GM23338 (cell line): Measurements from ENCODE around the gene HOXA3. TPM values are rescaled to one million over a fixed set of nuclear protein-coding genes. Genes with fewer than 3 reads are reported as not detected.

Experiments
- ATAC-seq: fragments of 200-7000 bp; cut with Tn5 transposase; 3 replicates; pipeline ENCODE4 v1.9.1; 2020
- DNase-seq: peaks from one replicate; pipeline ENCODE4 v3.0.0-alpha.2; 2015; ENCODE audit warnings: low spot score
- H2AFZ ChIP-seq: fragments of 200-600 bp; sonication (generic); 2 replicates; pipeline ENCODE4 v1.8.0; 2016; ENCODE audit warnings: antibody characterized with exemption, mild to moderate bottlenecking, moderate library complexity
- H3F3A ChIP-seq: fragments of 200-600 bp; sonication (generic); replicated peaks from 2 replicates; pipeline ENCODE4 v1.8.0; 2017; ENCODE audit warnings: antibody characterized with exemption, mixed run types, low read depth
- H3K27ac ChIP-seq: fragments of 200-600 bp; sonication (generic); 2 replicates; pipeline ENCODE4 v1.6.1; 2016; ENCODE audit warnings: low read depth
- H3K27me3 ChIP-seq: fragments of 200-600 bp; sonication (generic); 2 replicates; pipeline ENCODE4 v1.8.0; 2016; ENCODE audit warnings: mild to moderate bottlenecking, mixed run types, moderate library complexity; ENCODE audit not compliant: insufficient read depth
- H3K36me3 ChIP-seq: fragments of 200-600 bp; sonication (generic); 2 replicates; pipeline ENCODE4 v1.8.0; 2016; ENCODE audit warnings: mild to moderate bottlenecking; ENCODE audit not compliant: insufficient read depth
- H3K4me1 ChIP-seq: fragments of 200-600 bp; sonication (generic); 2 replicates; pipeline ENCODE4 v1.8.0; 2016; ENCODE audit warnings: mild to moderate bottlenecking, moderate library complexity; ENCODE audit not compliant: insufficient read depth
- H3K4me2 ChIP-seq: fragments of 200-600 bp; sonication (generic); 2 replicates; pipeline ENCODE4 v1.7.1; 2017; ENCODE audit warnings: mixed run types
- H3K4me3 ChIP-seq: fragments of 200-600 bp; sonication (generic); 2 replicates; pipeline ENCODE4 v1.6.1; 2016; ENCODE audit warnings: mixed run types
- H3K79me2 ChIP-seq: fragments of 200-600 bp; sonication (generic); replicated peaks from 2 replicates; pipeline ENCODE4 v1.8.0; 2017; ENCODE audit warnings: mild to moderate bottlenecking; ENCODE audit not compliant: insufficient read depth
- H3K9me2 ChIP-seq: fragments of 200-600 bp; sonication (generic); 2 replicates; pipeline ENCODE4 v1.8.0; 2017; ENCODE audit not compliant: insufficient read depth
- H4K20me1 ChIP-seq: fragments of 200-600 bp; sonication (generic); replicated peaks from 2 replicates; pipeline ENCODE4 v1.8.0; 2017; ENCODE audit warnings: mild to moderate bottlenecking; ENCODE audit not compliant: insufficient read depth
- H3K27ac Mint-ChIP-seq: 2 replicates; pipeline ENCODE4 v1.8.0; 2020; ENCODE audit warnings: inconsistent platforms, mild to moderate bottlenecking, moderate library complexity, mixed read lengths
- H3K27me3 Mint-ChIP-seq: 3 replicates; pipeline ENCODE4 v1.8.0; 2022; ENCODE audit warnings: low read depth, mild to moderate bottlenecking, moderate library complexity, mixed read lengths, inconsistent platforms; ENCODE audit not compliant: insufficient read depth, poor library complexity
- H3K36me3 Mint-ChIP-seq: 3 replicates; pipeline ENCODE4 v1.8.0; 2021; ENCODE audit warnings: low read depth, mild to moderate bottlenecking, inconsistent platforms, moderate library complexity, mixed read lengths
- H3K4me1 Mint-ChIP-seq: 3 replicates; pipeline ENCODE4 v1.8.0; 2020; ENCODE audit warnings: mild to moderate bottlenecking, inconsistent platforms, mixed read lengths
- H3K4me3 Mint-ChIP-seq: 3 replicates; pipeline ENCODE4 v1.8.0; 2021; ENCODE audit warnings: moderate library complexity, mild to moderate bottlenecking, inconsistent platforms, mixed read lengths
- H3K9me3 Mint-ChIP-seq: 3 replicates; pipeline ENCODE4 v1.8.0; 2020; ENCODE audit warnings: moderate library complexity, mild to moderate bottlenecking, inconsistent platforms, mixed read lengths
- CREB1 ChIP-seq: fragments of 250-450 bp; sonication (Bioruptor Pico); IDR thresholded peaks from 2 replicates; pipeline ENCODE4 v1.5.0; 2020; ENCODE audit warnings: low read depth, mild to moderate bottlenecking, moderate library complexity
- CTCF ChIP-seq, 2 experiments: fragments of 200-600 bp in 1 of 2; sonication (generic) in 1 of 2; conservative IDR thresholded peaks; 2 replicates each; pipeline versions ENCODE4 v1.5.1 to v1.6.1; 2016 to 2017; ENCODE audit warnings: antibody characterized with exemption in 2 of 2, low read depth in 2 of 2, mild to moderate bottlenecking in 2 of 2, moderate library complexity in 1 of 2
- EZH2 ChIP-seq: fragments of 200-600 bp; sonication (generic); IDR thresholded peaks from one replicate; pipeline ENCODE4 v1.8.0; 2017; ENCODE audit warnings: antibody characterized with exemption, mild to moderate bottlenecking, low read depth; ENCODE audit not compliant: unreplicated experiment
- EZH2phosphoT487 ChIP-seq: fragments of 200-600 bp; sonication (generic); IDR thresholded peaks from one replicate; pipeline ENCODE4 v1.8.1; 2018; ENCODE audit warnings: antibody characterized with exemption; ENCODE audit not compliant: unreplicated experiment
- REST ChIP-seq: IDR thresholded peaks from one replicate; pipeline ENCODE4 v1.6.1; 2018; ENCODE audit warnings: antibody characterized with exemption; ENCODE audit not compliant: unreplicated experiment
- ZNF331 ChIP-seq: fragments of 250-450 bp; sonication (Bioruptor Pico); IDR thresholded peaks from 2 replicates; pipeline ENCODE4 v1.5.0; 2020; ENCODE audit warnings: low read depth, mild to moderate bottlenecking, moderate library complexity
- long read RNA-seq: library from polyadenylated mRNA; unstranded; transcript quantifications from one replicate; pipeline ENCODE4 v2.0.0, GENCODE V29; 2020; ENCODE audit not compliant: unreplicated experiment
- polyA plus RNA-seq: library from polyadenylated mRNA; unstranded; fragments of >200 nt; fragmentation: Nextera tagmentation; extraction: Ambion mirVana; gene quantifications from 2 replicates; pipeline ENCODE4 v1.2.1, GENCODE V29; 2016
- total RNA-seq: library from RNA; depleted of rRNA; stranded (reverse); fragments of >200 nt; shearing (Covaris generic); gene quantifications from 2 replicates; pipeline ENCODE4 v1.2.3, GENCODE V29; 2014; rRNA removed

HOXA3 gene
- not detected in 2 replicates for total RNA-seq
- polyA plus RNA-seq = not detected in 2 replicates
- long read RNA-seq = 0 reads

GRCh38 chr7:27151931-27152815 is at the start of gene HOXA3:
TSS of gene HOXA3 (minus strand) at chr7:27152583. CDS start at chr7:27110640, 41,943 bp downstream.
- no peaks in the 10 kb centered on the region for H3K9me2 ChIP-seq
- H3K36me3 ChIP-seq = no peaks in the 10 kb centered on the region
- Mint-ChIP-seq H3K4me1 (peaks cover 24% of the 10 kb centered on the region), H3K27ac (no peak within 1 kb of the TSS), H3K9me3 (peaks cover 17% of the 10 kb centered on the region), H3K4me3 (peak within 1 kb of the TSS; percentile 50), H3K27me3 (peaks cover 100% of the 10 kb centered on the region), H3K36me3 (no peaks in the 10 kb centered on the region; the same call in 2 of the 3 replicates)
- peaks cover 100% of the 10 kb centered on the region for H3K27me3 ChIP-seq
- ATAC-seq (no peak), DNase-seq (peak; percentile 6)
- no peak within 1 kb of the TSS for H3K4me2 ChIP-seq
- H3K4me3 ChIP-seq = peak within 1 kb of the TSS; percentile 43
- peaks cover 47% of the 10 kb centered on the region for H4K20me1 ChIP-seq
- no peak within 1 kb of the TSS for H2AFZ ChIP-seq
- H3K79me2 ChIP-seq = no peaks in the 10 kb centered on the region
- TF ChIP-seq EZH2 = peak; percentile 97
- no peak for TF ChIP-seq ZNF331 (CRISPR knock-in tag)
- peak; percentile 94 for TF ChIP-seq EZH2phosphoT487
- TF ChIP-seq REST = no peak
- TF ChIP-seq CTCF (conservative IDR thresholded peaks at IDR 0.05; ENCODE audit: low read depth in 2 of 2) = no peak
- H3F3A ChIP-seq = peaks cover 35% of the 10 kb centered on the region
- H3K4me1 ChIP-seq = peaks cover 24% of the 10 kb centered on the region
- no peak within 1 kb of the TSS for H3K27ac ChIP-seq

GRCh38 chr7:27201580-27202017 is 49.2 kb upstream of the HOXA3 start:
- no peak overlapping the region for H3K27ac Mint-ChIP-seq
- H3K9me3 Mint-ChIP-seq = no peaks in the 10 kb centered on the region; the same call in 2 of the 3 replicates
- ATAC-seq (no peak), DNase-seq (no peak)
- H3F3A ChIP-seq = peaks cover 53% of the 10 kb centered on the region
- peaks cover 98% of the 10 kb centered on the region for H3K27me3 ChIP-seq
- H3K27ac ChIP-seq = no peak overlapping the region
- H3K36me3 ChIP-seq = no peaks in the 10 kb centered on the region
- H3K4me3 Mint-ChIP-seq = 0 out of 3 replicates have a peak overlapping the region, but pooled peaks have one; percentile 44
- peaks cover 95% of the 10 kb centered on the region for H3K27me3 Mint-ChIP-seq
- H3K79me2 ChIP-seq = no peaks in the 10 kb centered on the region
- H3K4me1 Mint-ChIP-seq = peaks cover 23% of the 10 kb centered on the region
- no peak overlapping the region for H2AFZ ChIP-seq
- H4K20me1 ChIP-seq = peaks cover 64% of the 10 kb centered on the region
- H3K4me3 ChIP-seq = peak overlapping the region; percentile 30; the same call in 1 of the 2 replicates
- H3K36me3 Mint-ChIP-seq = no peaks in the 10 kb centered on the region
- no peaks in the 10 kb centered on the region for H3K9me2 ChIP-seq
- H3K4me2 ChIP-seq = no peak overlapping the region
- H3K4me1 ChIP-seq = peaks cover 25% of the 10 kb centered on the region; the same call in 1 of the 2 replicates
- no peak for TF ChIP-seq ZNF331 (CRISPR knock-in tag)
- no peak for TF ChIP-seq CREB1 (CRISPR knock-in tag)
- no peak for TF ChIP-seq EZH2phosphoT487
- no peak for TF ChIP-seq CTCF (conservative IDR thresholded peaks at IDR 0.05; ENCODE audit: low read depth in 2 of 2)
